MCF 10A (cell line): ENCODE measurements around the gene C1QL2. TPM values are rescaled to one million over a fixed set of nuclear protein-coding genes. Genes with fewer than 3 reads are reported as not detected.

Source experiments
- BruUV-seq: library from RNA; stranded (reverse); fragments of 400-500 nt; replicated peaks from 2 replicates; lab custom pipeline; 2021; lab: Mats Ljungman, UMichigan
- CTCF ChIA-PET: fragments of 300-600 bp; sonication (Branson Sonifier 250); formaldehyde crosslinking; extraction: SDS; loops from one replicate; lab custom pipeline; 2021; ENCODE audit warnings: antibody characterized with exemption, inconsistent platforms; lab: Yijun Ruan, JAX
- POLR2A ChIA-PET: fragments of 300-600, 350-650 bp; sonication (Branson Sonifier 250); formaldehyde crosslinking; extraction: SDS; loops from one replicate; lab custom pipeline; 2020; ENCODE audit warnings: antibody characterized with exemption, inconsistent platforms; lab: Yijun Ruan, JAX
- DNase-seq: peaks from one replicate; pipeline ENCODE4 v3.0.0-alpha.2; 2018; ENCODE audit not compliant: unreplicated experiment
- H3K27ac Mint-ChIP-seq: one replicate; pipeline ENCODE4 v1.8.0; 2022; ENCODE audit warnings: mild to moderate bottlenecking, low read depth, mixed read lengths; ENCODE audit not compliant: unreplicated experiment
- H3K27me3 Mint-ChIP-seq: one replicate; pipeline ENCODE4 v1.8.0; 2022; ENCODE audit warnings: mixed read lengths; ENCODE audit not compliant: insufficient read depth, unreplicated experiment
- H3K36me3 Mint-ChIP-seq: one replicate; pipeline ENCODE4 v1.8.0; 2022; ENCODE audit warnings: mild to moderate bottlenecking, moderate library complexity, mixed read lengths; ENCODE audit not compliant: insufficient read depth, unreplicated experiment
- H3K4me1 Mint-ChIP-seq: one replicate; pipeline ENCODE4 v1.8.0; 2022; ENCODE audit warnings: mixed read lengths; ENCODE audit not compliant: insufficient read depth, unreplicated experiment
- H3K4me3 Mint-ChIP-seq: one replicate; pipeline ENCODE4 v1.8.0; 2022; ENCODE audit warnings: mild to moderate bottlenecking, moderate library complexity, mixed read lengths; ENCODE audit not compliant: unreplicated experiment
- H3K9me3 Mint-ChIP-seq: one replicate; pipeline ENCODE4 v1.8.0; 2022; ENCODE audit warnings: mixed read lengths; ENCODE audit not compliant: unreplicated experiment
- CTCF ChIP-seq: fragments of 200-600 bp; IDR thresholded peaks from one replicate; pipeline ENCODE4 v1.8.0; 2022; ENCODE audit warnings: antibody characterized with exemption, mild to moderate bottlenecking; ENCODE audit not compliant: unreplicated experiment
- intact Hi-C: fragments of 100-400 bp; cut with micrococcal nuclease; formaldehyde crosslinking; loops from 2 replicates; pipeline ENCODE4 v1.14.1; 2022
- total RNA-seq: library from RNA; stranded (reverse); gene quantifications from 2 replicates; pipeline ENCODE4 v1.2.3, GENCODE V29; 2022

The C1QL2 gene
- total RNA-seq, 1 experiment from 2014 or later: not detected

- TF ChIP-seq CTCF: no peak
- no peaks in the 10 kb centered on the region for H3K4me1 Mint-ChIP-seq
- intact Hi-C loops: no loop called here
- peaks cover 58% of the 10 kb centered on the region for H3K27me3 Mint-ChIP-seq
- no peaks in the 10 kb centered on the region for H3K36me3 Mint-ChIP-seq
- H3K4me3 Mint-ChIP-seq: no peak overlapping the region
- no peaks in the 10 kb centered on the region for H3K9me3 Mint-ChIP-seq
- DNase-seq: no peak
- no peak overlapping the region for H3K27ac Mint-ChIP-seq
- BruUV-seq: no TSS peak
- CTCF ChIA-PET: interaction anchor here (0.6 to 1.1 kb wide), 2 partner anchors 18 to 275 kb away, joined by 3 read pairs; no protein-coding TSS in a partner anchor
- POLR2A ChIA-PET: no interaction called here
Observed at GRCh38 chr2:119156105-119156890, 2.3 kb downstream of the C1QL2 start.

GRCh38 chr2:119155633-119156032, 2.9 kb downstream of the C1QL2 start:
- Mint-ChIP-seq H3K4me1 (no peaks in the 10 kb centered on the region), H3K9me3 (no peaks in the 10 kb centered on the region), H3K27ac (no peak overlapping the region), H3K4me3 (no peak overlapping the region), H3K36me3 (peaks cover 3% of the 10 kb centered on the region), H3K27me3 (peaks cover 65% of the 10 kb centered on the region)
- CTCF ChIA-PET: interaction anchor here (0.6 to 1.1 kb wide), 2 partner anchors 19 to 274 kb away, joined by 3 read pairs; no protein-coding TSS in a partner anchor
- POLR2A ChIA-PET: no interaction called here
- BruUV-seq: no TSS peak
- DNase-seq: no peak
- no peak for TF ChIP-seq CTCF
- intact Hi-C loops: no loop called here

DNA sequence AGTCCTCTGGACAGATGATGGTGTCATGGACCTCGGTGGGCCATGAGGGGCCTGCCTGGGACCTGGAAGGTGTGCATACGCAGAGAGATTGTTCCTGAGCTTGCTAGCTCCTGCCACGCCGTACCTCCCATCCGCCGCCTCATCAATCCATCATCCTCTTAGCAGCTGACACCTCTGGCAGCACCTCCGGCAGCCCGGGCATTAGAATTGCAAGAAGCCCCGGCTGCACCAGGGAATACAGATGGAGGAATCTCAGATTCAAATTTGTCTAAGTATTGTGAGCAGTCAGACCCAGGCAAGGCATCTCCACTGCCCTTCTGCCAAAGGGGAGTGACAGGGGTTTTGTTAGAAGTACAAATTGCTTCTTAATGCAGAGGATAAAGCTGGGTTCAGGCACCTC, 4.5 kb downstream of the C1QL2 start:
- Mint-ChIP-seq H3K4me1 (no peaks in the 10 kb centered on the region), H3K27me3 (peaks cover 80% of the 10 kb centered on the region), H3K36me3 (peaks cover 6% of the 10 kb centered on the region), H3K9me3 (no peaks in the 10 kb centered on the region), H3K4me3 (no peak overlapping the region), H3K27ac (no peak overlapping the region)
- no peak for TF ChIP-seq CTCF
- no peak for DNase-seq
- CTCF ChIA-PET: no interaction called here
- POLR2A ChIA-PET: no interaction called here
- intact Hi-C loops: no loop called here
- no TSS peak for BruUV-seq

DNA sequence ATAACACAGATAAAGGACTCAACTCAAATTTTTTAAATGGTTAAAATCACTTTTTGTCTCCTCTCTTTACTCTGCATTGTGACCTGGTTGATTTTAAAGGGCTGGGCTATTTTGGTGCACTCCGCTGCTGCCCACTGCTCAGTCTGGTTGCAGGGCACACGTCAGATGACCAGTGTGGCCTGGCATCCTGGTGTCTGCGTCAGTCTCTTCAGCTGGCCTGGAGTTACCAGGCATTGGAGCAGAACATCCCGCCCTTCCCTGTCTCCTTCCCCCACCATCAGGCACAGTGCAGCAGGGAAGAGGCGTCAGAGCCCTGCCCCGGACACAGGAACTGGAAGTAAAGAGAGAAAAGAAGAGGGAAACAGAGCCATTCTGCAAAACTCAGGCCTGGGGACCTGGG, 8.9 kb downstream of the C1QL2 start:
- Mint-ChIP-seq H3K27ac (no peak overlapping the region), H3K27me3 (peaks cover 83% of the 10 kb centered on the region), H3K9me3 (no peaks in the 10 kb centered on the region), H3K36me3 (peaks cover 6% of the 10 kb centered on the region), H3K4me3 (no peak overlapping the region), H3K4me1 (no peaks in the 10 kb centered on the region)
- ChIA-PET POLR2A (no interaction called here), CTCF (interaction anchor here (0.6 kb wide), 1 partner anchor 102 kb away, joined by 3 read pairs; no protein-coding TSS in a partner anchor)
- no TSS peak for BruUV-seq
- TF ChIP-seq CTCF: no peak
- DNase-seq: no peak
- intact Hi-C loops: no loop called here
